Middle frontal gyrus (tissue), 1 donor: ENCODE data around the gene NDUFB3.

Source experiments
- DNase-seq: peaks from one replicate; pipeline ENCODE4 v3.0.0-alpha.2; 2015; ENCODE audit warnings: low spot score; ENCODE audit errors: extremely low spot score

NDUFB3 gene

GRCh38 chr2:201128033-201128432, 56.2 kb downstream of the NDUFB3 start:
- DNase-seq = no peak

DNA sequence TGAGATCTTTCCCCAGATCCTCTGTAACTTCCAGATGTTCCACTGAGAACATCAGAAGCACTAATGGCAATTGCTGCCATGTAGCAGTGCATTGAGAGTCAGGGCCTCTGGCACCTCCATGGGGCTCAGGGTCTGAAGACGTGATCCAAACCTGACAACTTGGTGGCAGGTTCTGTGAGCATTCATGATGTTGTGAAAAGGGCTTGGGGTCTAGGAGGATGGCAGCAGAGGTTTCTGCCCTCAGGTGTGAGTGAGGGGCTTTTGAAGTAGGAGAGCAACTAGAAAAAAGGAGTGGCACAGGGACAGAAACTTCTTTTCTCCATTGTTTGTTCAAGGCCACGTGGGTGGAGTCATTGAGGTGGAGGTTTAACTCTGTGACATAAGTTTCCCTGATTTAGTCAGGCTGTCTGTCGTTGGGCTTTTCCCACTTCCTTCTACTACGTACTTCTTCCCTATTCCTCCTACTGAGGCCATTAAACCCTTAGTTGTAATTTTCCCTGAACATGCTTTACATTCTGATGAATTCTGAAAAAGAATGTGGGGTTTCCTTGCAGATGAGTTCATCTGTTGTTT, 57.2 kb downstream of the NDUFB3 start:
- no peak for DNase-seq

- DNase-seq = no peak
These were observed 58.9 kb downstream of the NDUFB3 start for GRCh38 chr2:201130524-201131186.

- DNase-seq = no peak
These were observed 60.7 kb downstream of the NDUFB3 start for GRCh38 chr2:201132518-201132917.
